ENCODE results near the gene CYP17A1.

DNA sequence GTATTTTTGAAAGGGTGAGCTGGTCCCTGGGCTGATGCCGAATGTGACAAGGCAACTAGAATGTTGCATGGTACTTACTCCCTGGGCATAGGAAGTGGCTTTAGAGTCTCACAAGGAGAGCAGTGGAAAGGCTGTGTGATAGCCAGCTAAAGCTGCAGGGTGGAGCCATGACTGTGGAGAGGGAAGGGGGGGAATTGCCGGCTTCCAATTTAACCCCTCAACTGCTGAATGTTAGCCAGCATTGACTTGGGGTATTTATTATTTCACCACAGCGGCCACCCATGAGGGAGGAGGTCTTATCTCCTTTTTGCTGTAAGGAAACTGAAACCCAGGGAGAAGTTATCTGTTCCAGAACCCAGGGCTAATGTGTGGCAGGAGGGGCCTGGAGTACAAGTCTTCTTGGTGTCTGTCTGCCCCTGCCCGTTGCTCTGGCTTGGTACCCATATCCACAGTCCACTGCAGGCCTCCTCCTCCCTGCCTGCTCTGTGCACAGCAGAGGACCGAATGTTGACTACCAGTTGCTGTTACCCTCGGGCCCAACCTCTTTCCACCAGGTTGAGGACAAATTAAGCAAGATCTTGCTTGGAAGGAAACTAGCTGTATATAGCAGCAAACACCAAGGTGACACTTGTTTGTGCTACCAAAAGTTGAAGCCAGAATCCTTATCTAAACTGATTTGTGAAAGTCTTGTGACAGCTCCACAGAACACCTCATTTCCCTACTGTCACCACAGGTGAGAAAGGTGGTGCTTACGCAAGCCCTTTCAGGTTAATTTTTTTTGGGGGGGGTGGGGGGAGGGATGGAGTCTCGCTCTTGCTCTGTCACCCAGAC is 55.9 kb downstream of the CYP17A1 start:
- TF ChIP-seq, protein P1, sequence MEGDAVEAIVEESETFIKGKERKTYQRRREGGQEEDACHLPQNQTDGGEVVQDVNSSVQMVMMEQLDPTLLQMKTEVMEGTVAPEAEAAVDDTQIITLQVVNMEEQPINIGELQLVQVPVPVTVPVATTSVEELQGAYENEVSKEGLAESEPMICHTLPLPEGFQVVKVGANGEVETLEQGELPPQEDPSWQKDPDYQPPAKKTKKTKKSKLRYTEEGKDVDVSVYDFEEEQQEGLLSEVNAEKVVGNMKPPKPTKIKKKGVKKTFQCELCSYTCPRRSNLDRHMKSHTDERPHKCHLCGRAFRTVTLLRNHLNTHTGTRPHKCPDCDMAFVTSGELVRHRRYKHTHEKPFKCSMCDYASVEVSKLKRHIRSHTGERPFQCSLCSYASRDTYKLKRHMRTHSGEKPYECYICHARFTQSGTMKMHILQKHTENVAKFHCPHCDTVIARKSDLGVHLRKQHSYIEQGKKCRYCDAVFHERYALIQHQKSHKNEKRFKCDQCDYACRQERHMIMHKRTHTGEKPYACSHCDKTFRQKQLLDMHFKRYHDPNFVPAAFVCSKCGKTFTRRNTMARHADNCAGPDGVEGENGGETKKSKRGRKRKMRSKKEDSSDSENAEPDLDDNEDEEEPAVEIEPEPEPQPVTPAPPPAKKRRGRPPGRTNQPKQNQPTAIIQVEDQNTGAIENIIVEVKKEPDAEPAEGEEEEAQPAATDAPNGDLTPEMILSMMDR (IDR thresholded peaks at IDR 0.05) = no peak
- TF ChIP-seq POLR2A (IDR thresholded peaks at IDR 0.05) = no peak

Data from breast epithelium (tissue), 3 donors.